IPS DF 4.7 (cell line): Measurements from ENCODE around the gene RAE1.
"Not testable (repeated sequence)": the region's sequence is repeated elsewhere in the genome, so short reads cannot be mapped to it uniquely, and the experiment has no call there.

Source experiments
- DNase-seq: peaks from one replicate; pipeline ENCODE4 v3.0.0-alpha.2; 2013; ENCODE audit warnings: low spot score; ENCODE audit errors: extremely low read depth

RAE1 gene

GRCh38 chr20:57326667-57327455, 24.2 kb upstream of the RAE1 start:
- no peak for DNase-seq

GRCh38 chr20:57327820-57328219, 23.2 kb upstream of the RAE1 start:
- DNase-seq, result no peak

GRCh38 chr20:57329608-57330221, 21.3 kb upstream of the RAE1 start, which contains the start of gene SPO11:
Gene SPO11 (plus strand): TSS chr20:57329803. CDS start chr20:57329868, 65 bp downstream.
- DNase-seq, result no peak

- DNase-seq, result no peak
Measured at GRCh38 chr20:57330998-57331397, 20.1 kb upstream of the RAE1 start.

GRCh38 chr20:57332105-57333089, 18.7 kb upstream of the RAE1 start:
- no peak for DNase-seq

GRCh38 chr20:57335392-57335791, 15.7 kb upstream of the RAE1 start:
- no peak for DNase-seq

GRCh38 chr20:57341663-57342062, 9.4 kb upstream of the RAE1 start:
- no peak for DNase-seq

GRCh38 chr20:57342829-57343228, 8.2 kb upstream of the RAE1 start:
- no peak for DNase-seq

- DNase-seq, result no peak
Measured at GRCh38 chr20:57346477-57346876, 4.6 kb upstream of the RAE1 start.

GRCh38 chr20:57347393-57347792, 3.7 kb upstream of the RAE1 start:
- no peak for DNase-seq

GRCh38 chr20:57348200-57348921, 2.7 kb upstream of the RAE1 start:
- not testable (repeated sequence) for DNase-seq

- DNase-seq, result not testable (repeated sequence)
Measured at GRCh38 chr20:57348922-57349574, 2.0 kb upstream of the RAE1 start.

- no peak for DNase-seq
Measured at GRCh38 chr20:57350081-57350710, 859 bp upstream of the RAE1 start.

GRCh38 chr20:57350726-57351041, 371 bp upstream of the RAE1 start:
- DNase-seq, result not testable (repeated sequence)

GRCh38 chr20:57352305-57352704, 1.2 kb downstream of the RAE1 start:
- no peak for DNase-seq

- no peak for DNase-seq
Measured at GRCh38 chr20:57353351-57353750, 2.3 kb downstream of the RAE1 start.

- no peak for DNase-seq
Measured at GRCh38 chr20:57361517-57361916, 10.5 kb downstream of the RAE1 start.

- DNase-seq, result no peak
Measured at GRCh38 chr20:57364451-57364850, 13.4 kb downstream of the RAE1 start.

GRCh38 chr20:57369596-57369995, 18.5 kb downstream of the RAE1 start:
- DNase-seq, result no peak

- DNase-seq, result no peak
Measured at GRCh38 chr20:57370316-57370715, 19.3 kb downstream of the RAE1 start.
